WTC11 (cell line): ENCODE measurements around the gene C9orf50. TPM values are rescaled to one million over a fixed set of nuclear protein-coding genes. Genes with fewer than 3 reads are reported as not detected.

ENCODE experiments used
- ATAC-seq: fragments of 200-7000 bp; cut with Tn5 transposase; 2 replicates; pipeline ENCODE4 v1.10.0; 2021; ENCODE audit warnings: mild to moderate bottlenecking, moderate library complexity
- CTCF ChIA-PET: fragments of 300-600 bp; sonication (Branson Sonifier 250); formaldehyde crosslinking; loops from one replicate; lab custom pipeline; 2021; ENCODE audit warnings: antibody characterized with exemption; lab: Charles Lee
- POLR2A ChIA-PET: fragments of 350-600 bp; sonication (Branson Sonifier 250); formaldehyde crosslinking; loops from one replicate; lab custom pipeline; 2021; ENCODE audit warnings: antibody characterized with exemption; lab: Charles Lee
- DNase-seq: peaks from one replicate; pipeline ENCODE4 v3.0.0; 2021; ENCODE audit warnings: low spot score
- H3K27ac Mint-ChIP-seq: 2 replicates; pipeline ENCODE4 v1.8.0; 2021; ENCODE audit warnings: mixed read lengths
- H3K27me3 Mint-ChIP-seq: 2 replicates; pipeline ENCODE4 v1.8.0; 2021; ENCODE audit warnings: low read depth, mild to moderate bottlenecking, moderate library complexity, mixed read lengths
- H3K36me3 Mint-ChIP-seq: 2 replicates; pipeline ENCODE4 v1.8.0; 2021; ENCODE audit warnings: mixed read lengths
- H3K4me1 Mint-ChIP-seq: 2 replicates; pipeline ENCODE4 v1.8.0; 2022; ENCODE audit warnings: mixed read lengths
- H3K4me3 Mint-ChIP-seq: 2 replicates; pipeline ENCODE4 v1.8.0; 2021; ENCODE audit warnings: mild to moderate bottlenecking, moderate library complexity, mixed read lengths
- H3K9me3 Mint-ChIP-seq: 2 replicates; pipeline ENCODE4 v1.8.0; 2021; ENCODE audit warnings: mixed read lengths
- ATF1 ChIP-seq: sonication (generic); formaldehyde crosslinking; IDR thresholded peaks from 2 replicates; pipeline ENCODE4 v1.8.1; 2023; ENCODE audit warnings: mild to moderate bottlenecking, moderate library complexity, missing genetic modification reagents
- CREM ChIP-seq: sonication (generic); formaldehyde crosslinking; IDR thresholded peaks from 2 replicates; pipeline ENCODE4 v1.8.1; 2022; ENCODE audit warnings: mild to moderate bottlenecking, missing genetic modification reagents, moderate library complexity
- CTCF ChIP-seq: fragments of 200-600 bp; IDR thresholded peaks from 2 replicates; pipeline ENCODE4 v1.8.0; 2022; ENCODE audit warnings: antibody characterized with exemption
- E2F5 ChIP-seq: sonication (generic); formaldehyde crosslinking; IDR thresholded peaks from 2 replicates; pipeline ENCODE4 v1.8.1; 2022; ENCODE audit warnings: mild to moderate bottlenecking, moderate library complexity, missing genetic modification reagents
- ELF4 ChIP-seq: sonication (generic); formaldehyde crosslinking; IDR thresholded peaks from 2 replicates; pipeline ENCODE4 v1.8.1; 2022; ENCODE audit warnings: low read depth, mild to moderate bottlenecking, moderate library complexity, missing genetic modification reagents
- ESRRA ChIP-seq: sonication (generic); formaldehyde crosslinking; IDR thresholded peaks from 2 replicates; pipeline ENCODE4 v1.8.1; 2022; ENCODE audit warnings: mild to moderate bottlenecking, missing genetic modification reagents, borderline replicate concordance
- FOXJ3 ChIP-seq: sonication (generic); formaldehyde crosslinking; IDR thresholded peaks from 2 replicates; pipeline ENCODE4 v1.9.0; 2021; ENCODE audit warnings: missing genetic modification reagents, mild to moderate bottlenecking, borderline replicate concordance
- FOXK1 ChIP-seq: sonication (generic); formaldehyde crosslinking; IDR thresholded peaks from 2 replicates; pipeline ENCODE4 v1.8.0; 2022; ENCODE audit warnings: mild to moderate bottlenecking, moderate library complexity, missing genetic modification reagents
- IRF2 ChIP-seq: sonication (generic); formaldehyde crosslinking; IDR thresholded peaks from 2 replicates; pipeline ENCODE4 v1.8.0; 2022; ENCODE audit warnings: low read depth, missing genetic modification reagents, borderline replicate concordance
- JAZF1 ChIP-seq: fragments of 250-450 bp; sonication (Bioruptor Pico); IDR thresholded peaks from 2 replicates; pipeline ENCODE4 v1.9.0; 2021; ENCODE audit warnings: moderate library complexity, mild to moderate bottlenecking, inconsistent platforms
- JUN ChIP-seq: sonication (generic); formaldehyde crosslinking; IDR thresholded peaks from 2 replicates; pipeline ENCODE4 v1.8.0; 2023; ENCODE audit warnings: mild to moderate bottlenecking, missing genetic modification reagents
- MLX ChIP-seq: sonication (generic); formaldehyde crosslinking; IDR thresholded peaks from 2 replicates; pipeline ENCODE4 v1.8.1; 2023; ENCODE audit warnings: mild to moderate bottlenecking, missing genetic modification reagents, moderate library complexity
- NFATC4 ChIP-seq: fragments of 250-450 bp; sonication (Bioruptor Pico); IDR thresholded peaks from 2 replicates; pipeline ENCODE4 v1.9.0; 2021; ENCODE audit warnings: mild to moderate bottlenecking
- NFYB ChIP-seq: sonication (generic); formaldehyde crosslinking; conservative IDR thresholded peaks from 2 replicates; pipeline ENCODE4 v1.8.0; 2022; ENCODE audit warnings: low read depth, missing genetic modification reagents
- NR2C2 ChIP-seq: sonication (generic); formaldehyde crosslinking; IDR thresholded peaks from 2 replicates; pipeline ENCODE4 v1.8.0; 2022; ENCODE audit warnings: mild to moderate bottlenecking, missing genetic modification reagents
- PRRX2 ChIP-seq: fragments of 250-450 bp; sonication (Bioruptor Pico); IDR thresholded peaks from 2 replicates; pipeline ENCODE4 v1.8.0; 2021; ENCODE audit warnings: mild to moderate bottlenecking
- RELA ChIP-seq: sonication (generic); formaldehyde crosslinking; IDR thresholded peaks from 2 replicates; pipeline ENCODE4 v1.8.1; 2022; ENCODE audit warnings: missing genetic modification reagents, mild to moderate bottlenecking, borderline replicate concordance
- TEAD4 ChIP-seq: sonication (generic); formaldehyde crosslinking; IDR thresholded peaks from 2 replicates; pipeline ENCODE4 v1.8.0; 2022; ENCODE audit warnings: mild to moderate bottlenecking, missing genetic modification reagents
- total RNA-seq: library from RNA; stranded (reverse); gene quantifications from 3 replicates; pipeline ENCODE4 v1.2.3, GENCODE V29; 2021
- TF ChIP-seq, protein P1 (sequence below): fragments of 250-450 bp; sonication (Bioruptor Pico); IDR thresholded peaks from 2 replicates; pipeline ENCODE4 v1.9.0; 2021; ENCODE audit warnings: moderate library complexity, mild to moderate bottlenecking, inconsistent platforms, borderline replicate concordance
- TF ChIP-seq, protein P2 (sequence below): sonication (generic); formaldehyde crosslinking; conservative IDR thresholded peaks from 2 replicates; pipeline ENCODE4 v1.8.1; 2022; ENCODE audit warnings: mild to moderate bottlenecking, missing genetic modification reagents
- TF ChIP-seq, protein P3 (sequence below): sonication (generic); formaldehyde crosslinking; IDR thresholded peaks from 2 replicates; pipeline ENCODE4 v1.8.1; 2023; ENCODE audit warnings: mild to moderate bottlenecking, moderate library complexity, missing genetic modification reagents

The C9orf50 gene
- total RNA-seq, 1 experiment from 2014 or later: 0.11 TPM

DNA sequence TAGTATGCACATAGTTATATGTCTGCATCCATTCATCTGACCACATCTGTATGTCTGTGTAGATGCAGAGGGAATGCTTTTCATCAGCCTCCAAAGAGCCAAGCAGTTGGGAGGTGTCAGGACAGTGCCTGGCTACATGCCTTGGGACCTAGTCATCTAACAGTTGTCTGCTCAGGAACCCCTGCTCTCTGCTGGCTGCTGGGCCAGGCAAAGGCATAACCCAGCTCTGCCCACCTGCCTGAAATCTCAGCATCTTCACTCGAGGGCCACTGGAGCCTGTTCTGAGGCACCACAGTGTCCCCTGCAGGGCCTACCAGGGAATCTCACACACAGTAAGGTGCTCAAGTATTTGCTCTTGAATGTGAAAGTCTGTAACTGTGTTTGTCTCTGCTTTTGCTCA, 3.7 kb downstream of the C9orf50 start:
- ATAC-seq: peak; percentile 65
- TF ChIP-seq CTCF (peak; percentile 26; the same call in 1 of the 2 replicates), ELF4 (no peak)
- CTCF ChIA-PET: interaction anchor here (0.6 to 2.0 kb wide), 20 partner anchors 9 to 537 kb away, joined by 3 to 8 read pairs (median 3); partner anchors contain the start of genes DOLPP1, IER5L and NTMT1
- Mint-ChIP-seq H3K27me3 (peaks cover 44% of the 10 kb centered on the region), H3K27ac (no peak overlapping the region), H3K9me3 (no peaks in the 10 kb centered on the region; the same call in 1 of the 2 replicates), H3K4me3 (no peak overlapping the region), H3K36me3 (no peaks in the 10 kb centered on the region), H3K4me1 (peaks cover 7% of the 10 kb centered on the region; the same call in 1 of the 2 replicates)
- peak; percentile 59 for DNase-seq
- POLR2A ChIA-PET: no interaction called here

- no peaks in the 10 kb centered on the region; the same call in 1 of the 2 replicates for H3K9me3 Mint-ChIP-seq
- H3K4me1 Mint-ChIP-seq: peaks cover 3% of the 10 kb centered on the region; the same call in 1 of the 2 replicates
- ATAC-seq: no peak
- no peak for TF ChIP-seq FOXK1
- no peak for TF ChIP-seq PRRX2 (CRISPR knock-in tag)
- TF ChIP-seq JUN (CRISPR knock-in tag): no peak
- no peak for TF ChIP-seq RELA (CRISPR knock-in tag)
- TF ChIP-seq CREM: no peak
- no peak for TF ChIP-seq ATF1
- TF ChIP-seq, all 79 proteins: peak for 0
- Mint-ChIP-seq H3K27me3 (peaks cover 30% of the 10 kb centered on the region), H3K27ac (no peak overlapping the region), H3K36me3 (no peaks in the 10 kb centered on the region), H3K4me3 (no peak overlapping the region)
- POLR2A ChIA-PET: no interaction called here
- DNase-seq: no peak
- CTCF ChIA-PET: interaction anchor here (1.3 to 5.1 kb wide), 9 partner anchors 9 to 489 kb away, joined by 3 to 65 read pairs (median 8); partner anchors contain the start of gene NTMT1
Measured at GRCh38 chr9:129615407-129616285, 5.3 kb downstream of the C9orf50 start.

DNA sequence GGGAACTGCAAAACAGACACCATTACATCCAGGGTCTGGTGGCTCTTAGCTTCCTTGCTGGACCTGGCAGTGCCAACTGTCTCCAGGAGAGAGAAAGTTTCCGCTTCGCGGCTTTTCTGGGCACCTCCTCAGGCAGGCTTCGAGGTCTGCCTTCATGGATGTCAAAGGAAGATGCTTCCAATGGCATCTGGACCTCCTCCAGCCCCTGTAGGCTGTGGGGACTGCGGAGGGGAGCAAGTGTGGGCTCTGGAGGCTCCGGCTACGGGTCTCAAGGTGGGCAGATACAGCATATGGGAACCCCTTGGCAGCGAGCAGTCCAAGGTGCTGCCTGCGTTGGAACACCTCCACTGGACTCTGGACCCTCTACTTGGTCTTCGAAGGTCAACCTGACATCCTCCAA, 6.0 kb downstream of the C9orf50 start:
- H3K27me3 Mint-ChIP-seq: peaks cover 26% of the 10 kb centered on the region
- peaks cover 3% of the 10 kb centered on the region for H3K4me1 Mint-ChIP-seq
- DNase-seq (no peak), ATAC-seq (no peak)
- H3K36me3 Mint-ChIP-seq: no peaks in the 10 kb centered on the region
- H3K9me3 Mint-ChIP-seq: no peaks in the 10 kb centered on the region; the same call in 1 of the 2 replicates
- CTCF ChIA-PET: interaction anchor here (1.2 to 5.1 kb wide), 4 partner anchors 10 to 483 kb away, joined by 3 to 65 read pairs (median 11); partner anchors contain the start of gene NTMT1
- H3K27ac Mint-ChIP-seq: no peak overlapping the region
- H3K4me3 Mint-ChIP-seq: no peak overlapping the region
- POLR2A ChIA-PET: no interaction called here
- TF ChIP-seq, protein P1, sequence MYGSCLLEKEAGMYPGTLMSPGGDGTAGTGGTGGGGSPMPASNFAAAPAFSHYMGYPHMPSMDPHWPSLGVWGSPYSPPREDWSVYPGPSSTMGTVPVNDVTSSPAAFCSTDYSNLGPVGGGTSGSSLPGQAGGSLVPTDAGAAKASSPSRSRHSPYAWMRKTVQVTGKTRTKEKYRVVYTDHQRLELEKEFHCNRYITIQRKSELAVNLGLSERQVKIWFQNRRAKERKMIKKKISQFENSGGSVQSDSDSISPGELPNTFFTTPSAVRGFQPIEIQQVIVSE (CRISPR knock-in tag): no peak

DNA sequence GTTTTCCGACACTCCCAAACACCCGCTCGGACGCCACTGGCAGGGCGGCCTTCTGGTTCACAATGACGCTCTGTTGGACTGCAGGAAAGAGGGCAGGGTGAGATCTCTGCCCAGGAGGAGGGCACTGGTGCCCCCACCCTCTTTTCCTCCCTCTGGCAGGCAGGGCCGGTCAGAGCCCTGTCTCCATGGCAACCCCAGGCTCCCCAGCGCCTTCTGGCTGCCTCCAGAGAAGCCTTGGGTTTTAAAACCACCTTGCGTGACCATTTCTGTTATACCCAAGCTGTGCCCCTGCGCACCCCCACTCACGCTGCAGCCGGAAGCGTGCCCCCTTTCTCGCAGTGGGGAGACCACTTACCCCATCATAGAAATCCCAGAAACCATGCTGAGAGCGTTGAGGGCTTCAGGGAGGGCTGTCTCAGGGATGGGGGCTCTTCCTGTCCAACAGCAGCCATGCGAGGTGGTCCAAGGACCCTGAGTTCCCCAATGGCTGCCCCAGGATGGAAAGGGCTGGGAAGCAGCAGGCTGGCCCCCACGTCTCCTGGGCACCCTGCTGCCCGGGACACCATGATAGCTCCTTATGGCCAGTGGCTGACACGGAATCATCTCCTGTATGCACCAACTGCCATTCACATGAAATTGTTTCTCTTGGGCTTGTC, 7.3 kb downstream of the C9orf50 start:
- ATAC-seq (no peak), DNase-seq (no peak)
- TF ChIP-seq ESRRA (CRISPR knock-in tag) (no peak), FOXJ3 (no peak), E2F5 (no peak), TEAD4 (CRISPR knock-in tag) (no peak), NFYB (CRISPR knock-in tag) (no peak), IRF2 (CRISPR knock-in tag) (no peak), MLX (CRISPR knock-in tag) (no peak), JAZF1 (no peak), NFATC4 (CRISPR knock-in tag) (no peak), NR2C2 (CRISPR knock-in tag) (no peak)
- TF ChIP-seq, protein P2, sequence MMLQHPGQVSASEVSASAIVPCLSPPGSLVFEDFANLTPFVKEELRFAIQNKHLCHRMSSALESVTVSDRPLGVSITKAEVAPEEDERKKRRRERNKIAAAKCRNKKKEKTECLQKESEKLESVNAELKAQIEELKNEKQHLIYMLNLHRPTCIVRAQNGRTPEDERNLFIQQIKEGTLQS (CRISPR knock-in tag): no peak
- TF ChIP-seq, protein P3, sequence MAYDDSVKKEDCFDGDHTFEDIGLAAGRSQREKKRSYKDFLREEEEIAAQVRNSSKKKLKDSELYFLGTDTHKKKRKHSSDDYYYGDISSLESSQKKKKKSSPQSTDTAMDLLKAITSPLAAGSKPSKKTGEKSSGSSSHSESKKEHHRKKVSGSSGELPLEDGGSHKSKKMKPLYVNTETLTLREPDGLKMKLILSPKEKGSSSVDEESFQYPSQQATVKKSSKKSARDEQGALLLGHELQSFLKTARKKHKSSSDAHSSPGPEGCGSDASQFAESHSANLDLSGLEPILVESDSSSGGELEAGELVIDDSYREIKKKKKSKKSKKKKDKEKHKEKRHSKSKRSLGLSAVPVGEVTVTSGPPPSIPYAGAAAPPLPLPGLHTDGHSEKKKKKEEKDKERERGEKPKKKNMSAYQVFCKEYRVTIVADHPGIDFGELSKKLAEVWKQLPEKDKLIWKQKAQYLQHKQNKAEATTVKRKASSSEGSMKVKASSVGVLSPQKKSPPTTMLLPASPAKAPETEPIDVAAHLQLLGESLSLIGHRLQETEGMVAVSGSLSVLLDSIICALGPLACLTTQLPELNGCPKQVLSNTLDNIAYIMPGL (CRISPR knock-in tag): no peak
- H3K4me1 Mint-ChIP-seq: peaks cover 9% of the 10 kb centered on the region
- no peaks in the 10 kb centered on the region for H3K36me3 Mint-ChIP-seq
- no peaks in the 10 kb centered on the region; the same call in 1 of the 2 replicates for H3K9me3 Mint-ChIP-seq
- peaks cover 22% of the 10 kb centered on the region for H3K27me3 Mint-ChIP-seq
- CTCF ChIA-PET: interaction anchor here (1.1 to 5.1 kb wide), 8 partner anchors 11 to 482 kb away, joined by 3 to 65 read pairs (median 4); partner anchors contain the start of gene NTMT1
- no peak overlapping the region for H3K4me3 Mint-ChIP-seq
- POLR2A ChIA-PET: interaction anchor here (0.5 kb wide), 1 partner anchor 456 kb away, joined by 4 read pairs; no protein-coding TSS in a partner anchor
- no peak overlapping the region for H3K27ac Mint-ChIP-seq
